NCI-H2227 treated with DMSO at 0.1 percent for 48 hours (cell line): ENCODE data around the gene TEP1.
"Not testable (repeated sequence)": the region's sequence is repeated elsewhere in the genome, so short reads cannot be mapped to it uniquely, and the experiment has no call there.

Experiments used
- DNase-seq: peaks from one replicate; lab custom pipeline; 2025; lab: John Stamatoyannopoulos, UW

Gene TEP1

DNA sequence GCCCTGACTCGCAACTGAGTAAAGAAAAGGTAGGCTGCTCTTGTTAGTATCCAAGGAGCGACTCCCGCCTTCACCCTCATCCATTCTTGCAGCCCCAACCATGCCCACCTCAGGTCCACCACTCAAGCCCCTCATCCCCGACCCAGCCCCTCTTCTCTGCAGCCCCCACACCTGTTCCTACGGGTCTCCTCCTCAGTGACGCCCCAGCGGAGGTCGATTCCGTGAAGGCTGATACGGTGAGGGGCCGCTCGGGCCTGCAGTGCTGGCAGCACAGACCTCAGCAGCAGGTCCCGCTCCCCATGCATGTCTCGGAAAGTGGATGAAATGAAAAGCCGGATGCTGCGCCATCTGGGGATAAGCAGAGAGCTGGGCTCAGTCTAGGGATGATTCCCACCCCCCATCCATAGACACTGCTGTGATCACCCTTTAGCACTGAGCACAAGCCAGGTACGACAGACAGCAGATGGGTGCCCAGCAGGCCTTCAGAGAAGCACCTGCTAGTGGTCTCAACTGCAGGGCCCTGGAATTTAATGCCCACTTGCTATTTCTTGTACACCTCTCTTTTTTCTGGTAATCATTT, 26.9 kb downstream of the TEP1 start:
- DNase-seq = no peak

DNA sequence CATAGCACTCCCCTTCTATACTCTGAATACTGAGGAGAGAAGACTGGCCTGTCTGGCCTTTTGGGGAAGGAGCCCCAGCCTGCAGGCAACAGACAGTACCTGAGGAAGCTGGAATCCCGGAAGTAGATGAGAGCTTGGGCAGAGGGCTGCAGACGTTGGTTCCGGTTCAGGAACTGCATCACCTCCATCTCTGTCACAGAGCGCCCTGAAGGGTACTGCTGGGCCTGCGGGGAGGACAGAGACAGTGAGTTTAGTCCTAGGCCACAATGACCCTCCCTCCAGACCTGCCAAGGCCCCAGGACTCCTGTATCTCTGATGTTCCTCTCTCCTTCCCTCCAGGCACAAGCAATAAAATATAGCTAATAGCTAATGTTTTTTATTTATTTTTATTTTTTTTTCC, 28.4 kb downstream of the TEP1 start:
- DNase-seq = no peak

DNA sequence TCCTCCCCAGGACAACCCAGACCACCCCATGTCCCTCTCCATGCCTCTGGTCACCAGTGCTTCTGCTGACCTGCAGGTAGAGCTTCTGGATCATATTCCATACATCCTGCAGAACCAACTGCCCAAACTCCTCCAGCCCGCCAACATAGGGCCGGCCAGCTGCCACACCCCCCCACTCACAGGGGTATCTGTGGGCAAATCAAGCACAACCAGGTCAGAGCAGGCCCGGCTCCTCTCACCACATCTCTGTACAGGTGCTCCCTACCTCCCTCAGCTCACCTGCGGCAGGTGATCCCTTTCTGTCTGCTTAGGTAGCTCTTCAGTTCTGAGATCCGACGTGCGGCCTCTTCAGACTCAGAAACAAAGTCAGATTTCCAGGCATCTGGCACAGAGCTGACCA, 29.0 kb downstream of the TEP1 start:
- no peak for DNase-seq

DNA sequence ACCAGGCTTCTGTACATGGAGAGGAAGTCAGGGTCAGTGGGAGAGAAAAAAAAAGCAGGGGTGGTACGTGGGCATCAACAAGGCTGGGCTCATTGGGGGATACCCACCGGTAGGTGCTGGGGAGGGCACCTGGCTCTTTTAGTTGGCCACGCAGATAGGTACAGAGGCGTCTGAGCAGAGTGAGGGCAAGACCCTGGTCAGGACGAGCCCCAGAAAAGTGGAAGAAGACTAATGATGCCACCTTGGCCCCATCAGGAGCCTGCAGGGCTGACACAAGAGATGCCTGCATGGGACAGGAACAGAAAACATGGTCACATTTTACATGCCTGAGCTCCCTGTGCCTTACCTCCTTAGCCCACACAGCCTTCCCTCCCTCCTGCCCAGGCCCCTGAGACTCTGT, 29.7 kb downstream of the TEP1 start:
- no peak for DNase-seq

DNA sequence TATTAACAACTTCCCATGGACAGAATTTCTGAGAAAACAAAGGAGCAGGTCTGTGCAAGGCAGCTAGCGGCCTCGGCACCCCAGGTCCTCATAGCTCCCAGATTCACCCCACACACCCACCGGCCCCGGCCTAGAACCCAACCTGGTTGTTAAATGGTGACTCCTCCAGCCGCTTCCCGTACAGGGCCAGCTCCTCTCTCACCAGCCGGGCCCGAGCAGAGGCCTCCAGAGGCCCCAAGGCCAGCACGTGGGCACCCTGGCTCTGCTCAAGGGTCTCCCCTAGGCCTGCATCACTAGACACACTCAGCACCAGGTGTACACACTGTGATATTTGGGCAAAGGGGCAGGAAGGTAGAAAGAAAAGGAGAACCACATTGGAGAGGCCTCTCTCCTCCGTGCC, 30.3 kb downstream of the TEP1 start:
- no peak for DNase-seq

DNA sequence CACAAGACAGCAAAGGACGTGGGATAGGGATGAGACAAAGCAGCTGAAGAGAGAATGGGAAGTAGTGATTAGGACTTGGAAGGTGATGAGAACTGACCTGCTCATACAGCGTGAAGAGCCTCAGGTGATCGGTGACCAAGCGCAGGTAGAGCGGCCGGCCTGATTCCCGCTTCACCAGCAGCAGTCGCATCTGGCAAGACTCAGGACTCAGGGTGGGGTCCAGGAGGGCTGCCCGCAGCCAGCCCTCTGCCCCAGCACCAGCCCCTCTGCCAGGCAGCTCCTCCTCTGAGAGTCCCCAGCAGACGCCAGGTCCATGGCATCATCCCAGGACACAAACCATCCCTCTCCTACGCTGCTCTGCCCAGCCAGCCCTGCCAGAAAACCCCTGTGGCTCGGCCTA, 30.8 kb downstream of the TEP1 start:
- DNase-seq = no peak

DNA sequence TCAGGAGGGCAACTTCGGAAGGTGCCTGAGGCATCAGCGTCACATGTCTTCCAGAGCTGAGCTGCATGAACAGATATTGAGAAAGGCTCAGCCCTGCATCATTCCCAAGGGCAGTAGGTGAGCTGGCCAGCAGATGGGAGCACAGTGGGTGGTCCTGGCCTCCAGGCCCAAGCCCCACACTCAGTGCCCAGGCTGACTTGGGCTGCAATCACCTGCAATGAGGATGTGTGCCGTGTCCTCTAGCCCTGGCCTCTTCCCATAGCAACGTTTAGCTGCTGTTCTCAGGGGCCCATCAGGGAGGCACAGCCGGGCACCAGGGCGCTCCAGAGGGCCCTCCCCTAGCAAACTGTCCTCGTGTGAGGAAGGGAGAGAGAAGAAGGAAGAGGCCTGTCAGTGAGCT, 32.0 kb downstream of the TEP1 start:
- no peak for DNase-seq

DNA sequence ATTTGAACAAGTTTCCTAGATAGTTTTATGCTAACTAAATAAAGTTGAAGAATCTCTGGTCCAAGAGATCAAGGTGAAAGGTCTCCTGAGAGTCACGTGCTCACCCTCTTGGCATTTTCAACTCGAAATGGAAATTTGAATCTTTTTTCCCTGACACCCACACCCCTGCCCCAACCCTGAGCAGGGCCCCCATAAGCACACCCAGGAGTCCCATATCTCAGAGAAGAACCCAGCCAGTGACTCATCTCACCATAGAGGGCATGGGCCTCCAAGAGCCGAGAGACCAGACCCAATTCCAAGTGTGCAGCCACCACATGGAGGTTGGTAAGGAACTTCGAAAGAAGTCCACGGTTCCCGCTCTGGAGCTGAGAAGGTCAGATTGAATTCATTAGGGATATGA, 32.6 kb downstream of the TEP1 start:
- no peak for DNase-seq

DNA sequence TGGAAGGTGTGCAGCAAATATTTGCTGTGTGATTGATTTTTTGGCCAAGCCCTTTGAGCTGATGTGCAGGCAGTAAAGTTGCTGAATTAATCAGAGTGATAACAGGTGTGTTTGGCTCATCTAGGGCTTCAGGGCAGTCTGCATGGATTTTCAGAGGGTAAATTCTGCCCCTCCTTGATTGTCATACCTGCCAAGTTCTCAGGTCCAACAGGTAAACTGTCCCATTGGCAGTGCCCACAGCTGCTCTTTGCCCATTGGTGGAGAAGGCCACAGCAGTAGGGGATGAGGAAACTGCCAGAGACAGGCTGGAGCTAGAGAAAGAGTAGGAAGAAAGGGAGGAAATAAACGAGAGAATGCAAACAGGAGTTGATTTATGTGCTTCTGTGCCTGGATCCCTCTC, 33.6 kb downstream of the TEP1 start:
- DNase-seq = no peak

DNA sequence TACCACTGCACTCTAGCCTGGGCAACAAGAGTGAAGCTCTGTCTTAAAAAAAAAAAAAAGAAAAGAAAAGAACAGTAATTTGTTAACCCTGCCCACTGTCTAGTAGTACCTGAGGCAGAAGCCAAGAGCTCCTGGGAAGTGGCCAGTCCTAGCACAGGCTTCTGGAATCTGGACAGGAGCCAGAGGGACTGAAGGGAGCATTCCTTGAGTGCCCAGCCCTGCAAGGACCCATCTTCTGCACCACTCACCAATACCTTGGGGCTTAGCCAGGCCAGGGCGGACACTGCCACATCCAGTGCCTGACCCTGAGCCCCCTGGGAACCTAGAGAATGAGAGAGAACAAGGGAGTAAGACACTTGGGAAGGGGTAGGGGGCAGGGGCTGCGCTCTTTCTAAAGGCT, 36.1 kb downstream of the TEP1 start:
- no peak for DNase-seq

DNA sequence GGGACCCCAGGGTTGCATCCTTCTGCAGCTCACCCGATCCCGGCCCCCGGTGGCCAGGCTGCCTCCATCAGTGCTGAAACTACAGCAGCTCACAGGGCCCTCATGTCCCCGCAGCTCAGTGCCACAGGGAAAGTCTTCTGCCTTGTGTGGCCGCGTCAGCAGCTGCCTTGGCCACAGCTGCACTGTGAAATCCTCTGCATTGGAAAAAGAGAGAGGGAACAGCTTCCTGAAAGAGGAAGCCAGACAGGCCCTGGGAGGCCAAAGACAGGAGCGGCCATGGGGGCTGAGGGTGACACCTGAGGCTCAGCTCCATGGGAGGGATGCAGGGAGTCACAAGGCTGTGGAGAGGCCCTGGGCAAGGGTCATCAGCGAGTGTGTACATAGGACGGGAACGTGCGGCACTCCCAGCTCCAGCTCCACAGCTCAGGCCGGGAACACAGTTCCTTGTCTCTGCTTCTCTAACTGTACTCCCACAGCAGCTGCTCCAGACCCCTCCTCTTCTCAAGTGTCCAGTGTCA, 37.2 kb downstream of the TEP1 start:
- no peak for DNase-seq

DNA sequence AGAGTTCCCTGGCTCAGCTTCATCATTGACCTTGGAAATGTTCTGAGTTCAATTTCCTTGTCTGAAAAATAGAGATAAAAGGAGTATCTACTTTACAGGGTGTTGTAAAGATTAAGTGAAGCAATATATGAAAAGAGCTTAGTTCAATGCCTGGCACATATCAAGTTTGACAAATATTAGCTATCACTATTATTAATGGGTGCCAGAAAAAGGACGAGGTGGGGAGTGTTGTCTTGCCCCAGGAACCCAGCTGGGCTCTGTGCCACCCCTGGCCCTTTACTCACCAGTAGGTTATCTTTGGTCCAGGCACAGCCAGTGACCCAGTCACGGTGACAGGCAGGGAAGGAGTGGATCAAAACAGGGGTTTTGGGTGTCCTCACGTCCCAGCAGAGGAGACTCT, 37.8 kb downstream of the TEP1 start:
- DNase-seq = no peak

DNA sequence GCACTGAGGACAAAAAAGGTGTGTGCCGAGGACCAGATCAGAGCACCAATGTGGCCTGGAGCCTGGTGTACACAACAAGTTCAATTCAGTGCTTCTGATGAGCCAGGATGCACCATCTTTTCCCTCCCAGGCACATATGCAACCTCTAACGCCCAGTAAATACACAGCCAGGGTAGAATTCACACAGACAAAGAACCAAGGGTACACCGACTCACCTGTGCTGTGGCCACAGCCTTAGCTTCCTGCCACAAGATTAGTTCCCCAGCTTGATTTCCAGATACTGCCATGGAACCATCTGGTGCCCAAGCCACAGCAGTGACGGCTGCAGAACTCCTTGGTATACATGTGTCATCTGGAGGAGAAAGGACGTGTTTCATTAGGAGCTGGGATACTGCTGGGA, 40.5 kb downstream of the TEP1 start:
- DNase-seq = no peak

DNA sequence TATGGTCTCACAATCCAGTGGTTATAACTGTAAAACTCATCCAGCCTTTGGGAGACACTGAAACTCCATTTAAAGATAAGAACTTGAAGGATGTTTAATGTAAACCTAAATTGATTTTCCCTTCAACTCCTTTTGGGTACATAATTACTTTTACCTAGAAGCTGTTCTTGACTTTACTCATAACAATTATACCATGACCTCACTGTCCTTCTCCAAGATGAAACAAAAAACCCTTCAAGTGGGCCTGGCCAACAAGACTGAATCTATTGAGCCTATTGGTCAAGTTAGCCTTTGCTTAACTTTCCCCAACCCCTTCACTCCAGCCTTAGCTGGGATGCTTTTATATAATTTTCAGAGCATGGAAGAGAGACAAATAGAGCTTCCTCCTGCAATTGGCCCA, 47.4 kb downstream of the TEP1 start:
- DNase-seq = no peak

DNA sequence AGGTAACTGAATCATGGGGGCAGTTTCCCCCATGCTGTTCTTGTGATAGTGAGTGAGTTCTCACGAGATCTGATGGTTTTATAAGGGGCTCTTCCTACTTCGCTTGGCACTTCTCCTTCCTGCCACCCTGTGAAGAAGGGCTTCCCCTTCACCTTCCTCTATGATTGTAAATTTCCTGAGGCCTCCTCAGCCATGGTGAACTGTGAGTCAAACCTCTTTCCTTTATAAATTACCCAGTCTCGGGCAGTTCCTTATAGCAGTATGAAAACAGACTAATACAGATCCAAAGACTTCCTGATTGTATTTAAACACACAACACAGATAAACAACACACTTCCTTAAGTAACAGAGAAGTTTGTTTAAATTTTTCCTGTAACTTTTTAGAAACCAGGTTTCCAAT, 54.8 kb downstream of the TEP1 start:
- not testable (repeated sequence) for DNase-seq

DNA sequence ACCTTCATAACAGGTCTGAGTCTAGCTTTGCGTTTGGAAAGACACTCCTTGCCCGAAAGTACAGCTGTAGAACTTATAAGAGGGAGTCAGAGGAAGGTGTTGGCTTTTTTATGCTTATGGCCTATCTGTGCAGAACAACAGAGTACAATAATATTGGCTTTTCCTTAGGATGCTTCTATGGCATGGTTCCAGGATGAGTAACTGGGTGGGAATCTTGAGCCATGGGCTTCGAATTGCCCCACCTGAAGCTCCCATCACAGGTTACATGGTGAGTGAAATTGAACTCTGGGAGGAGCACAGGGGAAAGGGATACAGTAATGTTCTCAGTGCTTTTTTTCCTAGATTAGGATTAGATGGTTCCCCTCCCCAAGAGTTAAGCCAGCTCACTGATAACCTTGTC, 56.9 kb downstream of the TEP1 start:
- DNase-seq = no peak

DNA sequence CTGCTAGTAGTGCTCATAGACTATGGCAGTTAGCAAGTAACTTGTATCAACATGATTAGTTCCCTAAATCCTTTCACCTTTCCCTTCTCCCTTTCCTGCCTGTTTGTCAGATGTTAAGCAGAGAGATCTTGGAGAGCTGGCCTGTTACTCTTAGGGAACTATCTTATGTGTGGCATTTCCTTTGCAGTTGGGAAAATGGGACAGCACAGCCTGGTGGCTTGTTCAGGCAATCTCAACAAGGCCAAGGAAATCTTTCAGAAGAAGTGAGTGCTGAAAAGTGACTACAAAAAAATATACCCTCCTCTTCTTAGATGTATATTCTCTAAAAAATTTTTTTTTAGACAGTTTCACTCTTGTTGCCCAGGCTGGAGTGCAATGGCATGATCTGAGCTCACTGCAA, 62.4 kb downstream of the TEP1 start:
- DNase-seq = no peak

DNA sequence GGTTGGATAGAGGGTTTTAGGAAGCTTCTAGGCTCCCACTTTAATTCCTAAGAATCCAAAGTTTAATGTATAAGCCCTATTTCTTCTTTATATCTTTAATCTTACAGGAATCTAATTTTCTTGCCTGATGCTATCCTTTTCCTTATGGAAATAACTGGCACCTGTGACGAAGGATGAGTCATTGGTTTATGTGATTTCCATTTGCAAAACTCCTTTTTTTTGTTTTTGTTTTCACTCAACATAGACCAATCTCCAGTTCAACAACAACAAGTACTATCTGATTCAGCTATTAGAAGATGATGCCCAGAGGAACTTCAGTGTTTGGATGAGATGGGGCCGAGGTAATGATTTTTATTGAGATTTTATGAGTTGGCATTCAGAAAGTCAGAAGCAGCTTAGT, 63.0 kb downstream of the TEP1 start:
- DNase-seq = no peak

DNA sequence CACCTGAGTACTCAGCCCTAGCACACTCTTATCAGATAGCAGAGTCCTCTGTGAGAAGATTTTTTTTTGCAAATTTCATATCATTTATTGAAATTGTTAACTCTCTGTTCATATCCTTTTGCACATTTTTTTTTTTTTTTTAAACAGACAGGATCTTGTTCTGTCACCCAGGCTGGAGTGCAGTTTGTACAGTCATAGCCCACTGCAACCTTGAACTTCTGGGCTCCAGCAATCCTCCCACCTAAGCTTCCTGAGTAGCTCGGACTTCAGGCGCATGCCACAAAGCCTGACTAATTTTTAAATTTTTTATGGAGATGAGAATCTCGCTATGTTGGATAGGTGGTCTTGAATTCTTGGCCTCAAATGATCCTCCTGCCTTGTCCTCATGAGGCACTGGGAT, 65.6 kb downstream of the TEP1 start:
- no peak for DNase-seq

DNA sequence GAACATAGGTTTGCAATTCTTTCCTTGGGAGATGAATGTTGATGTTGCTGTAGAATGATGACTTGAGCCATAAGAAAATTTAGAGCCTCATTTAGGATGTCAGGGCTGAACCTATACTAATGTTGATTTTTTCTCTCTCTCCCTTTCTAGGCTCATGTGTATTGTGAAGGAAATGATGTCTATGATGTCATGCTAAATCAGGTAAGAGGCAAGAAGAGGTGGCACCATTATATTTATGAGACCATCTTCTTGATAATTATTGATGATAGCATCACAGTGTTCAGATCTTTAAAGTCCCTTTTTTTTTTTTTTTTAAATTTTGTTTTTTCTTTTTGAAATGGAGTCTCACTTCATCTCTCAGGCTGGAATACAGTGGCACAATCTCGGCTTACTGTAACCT, 66.6 kb downstream of the TEP1 start:
- no peak for DNase-seq

DNA sequence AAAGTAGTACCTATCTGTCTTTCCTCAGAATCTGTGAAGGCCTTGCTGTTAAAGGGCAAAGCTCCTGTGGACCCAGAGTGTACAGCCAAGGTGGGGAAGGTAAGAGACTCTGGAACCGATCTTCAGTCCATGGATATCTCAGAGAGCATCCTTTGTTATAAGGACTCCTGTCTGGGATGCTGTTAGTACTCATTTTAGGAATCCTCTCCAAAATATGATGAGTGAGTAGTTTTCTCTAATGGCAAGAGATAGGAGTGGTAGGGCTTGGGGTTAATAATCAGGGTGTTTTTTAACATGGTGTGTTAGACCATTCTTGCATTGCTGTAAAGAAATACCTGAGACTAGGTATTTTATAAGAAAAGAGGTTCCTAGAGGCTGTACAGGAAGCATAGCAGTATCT, 67.9 kb downstream of the TEP1 start:
- DNase-seq = no peak

DNA sequence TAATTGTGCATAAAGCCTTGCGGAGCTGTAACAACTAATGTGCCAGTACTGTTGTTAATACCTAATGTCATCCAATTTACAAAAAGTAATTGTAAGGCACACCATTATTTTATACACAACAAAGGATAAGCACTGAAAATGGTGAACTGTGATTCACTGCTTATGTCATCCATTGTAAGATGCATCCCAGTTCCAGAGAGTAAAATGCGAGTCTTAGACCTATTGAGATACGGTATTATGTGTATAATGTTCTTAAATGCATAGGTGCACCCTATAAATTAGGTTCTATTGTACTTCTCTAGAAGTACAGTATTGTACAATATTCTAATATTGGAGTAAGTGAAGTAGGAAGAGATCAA, 69.5 kb downstream of the TEP1 start:
- peak; percentile 65 for DNase-seq

DNA sequence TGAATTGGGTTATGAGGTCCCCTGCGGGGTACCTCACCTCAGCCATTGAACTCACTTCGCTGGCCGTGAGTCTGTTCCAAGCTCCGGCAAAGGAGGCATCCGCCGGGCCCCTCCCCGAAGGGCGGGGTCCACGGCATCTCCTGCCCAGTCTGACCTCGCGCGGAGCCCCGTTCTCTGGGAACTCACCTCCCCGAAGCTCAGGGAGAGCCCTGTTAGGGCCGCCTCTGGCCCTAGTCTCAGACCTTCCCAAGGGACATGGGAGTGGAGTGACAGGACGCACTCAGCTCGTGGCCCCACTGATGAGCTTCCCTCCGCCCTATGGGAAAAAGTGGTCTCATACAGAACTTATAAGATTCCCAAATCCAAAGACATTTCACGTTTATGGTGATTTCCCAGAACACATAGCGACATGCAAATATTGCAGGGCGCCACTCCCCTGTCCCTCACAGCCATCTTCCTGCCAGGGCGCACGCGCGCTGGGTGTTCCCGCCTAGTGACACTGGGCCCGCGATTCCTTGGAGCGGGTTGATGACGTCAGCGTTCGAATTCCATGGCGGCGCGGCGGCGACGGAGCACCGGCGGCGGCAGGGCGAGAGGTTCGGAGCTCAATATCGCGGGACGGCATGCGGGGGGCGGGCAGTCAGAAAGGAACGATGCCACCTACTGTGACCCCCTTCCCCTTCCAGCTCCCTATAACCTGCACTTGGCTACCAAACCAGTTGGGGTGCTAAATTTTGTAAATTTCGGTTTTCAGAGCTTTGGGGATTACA, 70.0 kb downstream of the TEP1 start, which contains the start of gene PARP2:
TSS of gene PARP2 (plus strand) at position 544 of the 770 bp plus-strand sequence. CDS start at position 551, 7 bp downstream.
- DNase-seq = peak; percentile 98

DNA sequence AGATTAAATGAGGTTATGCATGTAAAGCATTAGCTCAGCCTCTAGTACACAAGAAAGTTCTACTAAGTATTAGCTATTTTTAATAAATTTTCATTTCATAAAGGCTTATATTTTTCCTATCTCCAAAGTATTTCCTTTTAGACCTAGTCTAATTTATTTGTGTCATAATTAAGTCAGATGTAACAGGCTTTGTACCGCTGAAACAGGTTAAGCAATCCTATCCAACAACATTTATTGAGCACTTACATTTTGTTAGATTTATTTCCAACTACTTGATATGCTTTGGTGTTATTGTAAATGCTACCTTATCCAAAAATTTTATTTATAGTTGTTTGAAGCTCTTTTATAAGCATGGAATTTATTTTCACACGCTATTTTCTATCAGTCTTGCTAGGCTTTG, 71.7 kb downstream of the TEP1 start:
- no peak for DNase-seq
